ENCODE measurements around the gene ZNF385B.

- TF ChIP-seq CTCF (IDR thresholded peaks at IDR 0.05) (no peak), POLR2AphosphoS5 (IDR thresholded peaks at IDR 0.05) (no peak), POLR2A (IDR thresholded peaks at IDR 0.05) (no peak)
Observed at GRCh38 chr2:179550849-179551248, 310.6 kb downstream of the ZNF385B start.

Data from stomach (tissue), 4 donors.